Measurements from ENCODE around the gene ADAMTSL2. TPM values are rescaled to one million over a fixed set of nuclear protein-coding genes. Genes with fewer than 3 reads are reported as not detected.

Gene ADAMTSL2
- total RNA-seq: 10 to 100 TPM in 1 of 2 donors, 1 to 10 TPM in 1; 1.8 to 18.2 TPM
- 10 to 100 TPM in 1 of 2 donors, 1 to 10 TPM in 1; 3.8 to 11.6 TPM for polyA plus RNA-seq

DNA sequence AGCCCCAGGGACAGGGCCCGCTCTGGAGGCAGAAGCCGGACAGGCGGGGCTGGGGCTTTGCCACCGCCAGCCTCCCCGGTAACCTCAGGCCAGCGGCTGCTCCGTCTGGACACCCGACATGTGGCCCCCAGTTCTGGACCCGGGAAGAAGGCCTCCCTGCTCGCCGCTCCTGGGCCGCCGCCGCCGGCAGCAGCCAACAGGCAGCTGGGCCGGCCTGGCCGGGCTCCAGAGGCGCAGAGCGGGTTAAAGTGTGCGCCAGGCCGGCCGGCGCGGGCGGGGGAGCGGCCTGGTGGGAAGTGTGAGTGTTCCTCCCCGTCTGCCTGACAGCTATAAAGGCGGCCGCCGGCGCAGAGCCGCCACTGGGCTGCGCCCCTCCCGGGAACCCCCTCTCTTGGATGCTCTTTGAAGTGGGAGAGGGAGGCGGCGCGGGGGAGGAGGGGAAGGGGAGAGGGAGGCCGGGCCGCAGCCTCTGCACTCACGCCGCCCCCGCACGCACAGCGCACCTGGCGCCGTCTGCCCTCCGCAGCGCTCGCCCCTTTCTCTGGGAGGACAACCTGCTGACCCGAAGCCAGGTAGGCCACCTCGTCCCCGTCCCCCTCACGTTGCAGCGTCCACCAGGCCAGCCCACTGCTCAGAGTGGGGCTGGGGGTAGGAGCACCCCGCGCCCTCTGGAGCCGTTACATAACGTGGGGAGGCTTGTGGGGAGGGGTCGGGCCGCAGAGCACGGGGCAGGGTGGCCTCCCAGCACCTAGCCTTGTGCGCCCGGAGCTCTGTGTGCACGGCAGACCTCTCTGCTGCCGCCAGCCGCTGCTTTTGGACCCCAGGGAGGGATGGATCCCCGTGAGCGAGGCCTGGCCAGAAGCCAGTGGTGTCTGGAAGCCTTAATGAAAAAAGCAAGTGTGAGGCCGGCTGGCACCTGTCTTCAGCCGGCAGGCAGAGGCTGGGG lies at the start of gene ADAMTSL2:
Gene ADAMTSL2 (plus strand): TSS at position 359 of the 946 bp plus-strand sequence. CDS start 2,009 bp downstream, outside the sequence.
- no peaks in the 10 kb centered on the region for H3K36me3 ChIP-seq (ENCODE audit: control insufficient read depth in 4 of 4, insufficient read depth in 3 of 4, low read depth in 1 of 4, low read length in 3 of 4)
- TF ChIP-seq RAD21 (IDR thresholded peaks at IDR 0.05) (peak in 1 of 2 donors; percentile 43), EGR1 (IDR thresholded peaks at IDR 0.05; ENCODE audit: low read depth in 2 of 2) (peak; percentile 32 to 33), FOXA2 (IDR thresholded peaks at IDR 0.05) (no peak)
- H3K27ac ChIP-seq (ENCODE audit: low read depth in 1 of 2, low read length in 2 of 2): peak within 1 kb of the TSS; percentile 20 to 69
- DNase-seq (ENCODE audit: low spot score): peak; percentile 50
- WGBS: 4% methylated on average over 70 of the region's 70 CpGs
- peaks cover 7 to 47% (median 20%) of the 10 kb centered on the region in 4 donors for H3K4me1 ChIP-seq (ENCODE audit: control insufficient read depth in 4 of 4, insufficient read depth in 4 of 4, low read length in 3 of 4)
- no peaks in the 10 kb centered on the region for H3K9me3 ChIP-seq (ENCODE audit: control insufficient read depth in 4 of 4, low read length in 3 of 4)
- no peaks in the 10 kb centered on the region for H3K27me3 ChIP-seq (ENCODE audit: control insufficient read depth in 4 of 4, insufficient read depth in 4 of 4, low read length in 3 of 4)
- peak within 1 kb of the TSS; percentile 50 to 62 (median 53) for H3K4me3 ChIP-seq (ENCODE audit: low read depth in 1 of 3, low read length in 3 of 3)
- H3K9ac ChIP-seq (ENCODE audit: low read depth in 1 of 2, low read length in 2 of 2): peak within 1 kb of the TSS; percentile 46 to 49

GRCh38 chr9:133485531-133486260 lies 48.8 kb upstream of the ADAMTSL2 start:
- no peak overlapping the region for H3K27ac ChIP-seq (ENCODE audit: low read depth in 1 of 2, low read length in 2 of 2)
- DNase-seq (ENCODE audit: low spot score): no peak
- no peak for TF ChIP-seq HNF4A (conservative IDR thresholded peaks at IDR 0.05)
- no peak for TF ChIP-seq YY1 (IDR thresholded peaks at IDR 0.05)
- no peak for TF ChIP-seq REST (IDR thresholded peaks at IDR 0.05)
- no peaks in the 10 kb centered on the region for H3K9me3 ChIP-seq (ENCODE audit: control insufficient read depth in 4 of 4, low read length in 3 of 4)
- no peaks in the 10 kb centered on the region for H3K36me3 ChIP-seq (ENCODE audit: control insufficient read depth in 4 of 4, insufficient read depth in 3 of 4, low read depth in 1 of 4, low read length in 3 of 4)
- WGBS: 60% methylated on average over 25 of the region's 25 CpGs
- H3K4me1 ChIP-seq (ENCODE audit: control insufficient read depth in 4 of 4, insufficient read depth in 4 of 4, low read length in 3 of 4): peaks cover 0 to 6% (median 1%) of the 10 kb centered on the region in 4 donors
- no peak overlapping the region for H3K4me3 ChIP-seq (ENCODE audit: low read depth in 1 of 3, low read length in 3 of 3)
- no peak overlapping the region for H3K9ac ChIP-seq (ENCODE audit: low read depth in 1 of 2, low read length in 2 of 2)
- no peaks in the 10 kb centered on the region for H3K27me3 ChIP-seq (ENCODE audit: control insufficient read depth in 4 of 4, insufficient read depth in 4 of 4, low read length in 3 of 4)

DNA sequence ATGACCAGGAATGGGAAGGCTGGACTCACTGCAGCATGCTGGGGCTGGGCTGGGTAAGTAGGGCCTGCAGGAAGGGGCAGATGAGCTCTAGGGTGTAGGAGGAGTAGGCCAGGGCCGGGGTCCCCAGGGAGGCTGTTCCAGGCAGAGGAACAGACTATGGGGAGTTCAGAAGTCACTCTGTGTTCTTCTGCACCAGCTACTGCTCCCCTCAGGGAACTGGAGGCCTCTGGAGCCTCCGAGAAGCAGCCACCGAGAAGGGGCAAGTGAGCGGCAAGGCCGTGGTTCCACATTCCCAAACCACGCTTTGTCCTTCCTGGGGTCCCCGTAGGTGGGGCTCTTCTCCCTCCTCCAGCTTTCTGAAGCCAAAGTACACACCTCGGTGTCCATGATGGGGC lies 47.2 kb upstream of the ADAMTSL2 start:
- H3K9ac ChIP-seq (ENCODE audit: low read depth in 1 of 2, low read length in 2 of 2): no peak overlapping the region
- H3K4me1 ChIP-seq (ENCODE audit: control insufficient read depth in 4 of 4, insufficient read depth in 4 of 4, low read length in 3 of 4): peaks cover 0 to 6% (median 1%) of the 10 kb centered on the region in 4 donors
- WGBS: 91% methylated on average over 8 of the region's 8 CpGs
- H3K27me3 ChIP-seq (ENCODE audit: control insufficient read depth in 4 of 4, insufficient read depth in 4 of 4, low read length in 3 of 4): no peaks in the 10 kb centered on the region
- no peak overlapping the region for H3K27ac ChIP-seq (ENCODE audit: low read depth in 1 of 2, low read length in 2 of 2)
- no peaks in the 10 kb centered on the region for H3K9me3 ChIP-seq (ENCODE audit: control insufficient read depth in 4 of 4, low read length in 3 of 4)
- DNase-seq (ENCODE audit: low spot score): no peak
- no peaks in the 10 kb centered on the region for H3K36me3 ChIP-seq (ENCODE audit: control insufficient read depth in 4 of 4, insufficient read depth in 3 of 4, low read depth in 1 of 4, low read length in 3 of 4)
- H3K4me3 ChIP-seq (ENCODE audit: low read depth in 1 of 3, low read length in 3 of 3): no peak overlapping the region
- TF ChIP-seq ZBTB33 (IDR thresholded peaks at IDR 0.05) (no peak), SP1 (IDR thresholded peaks at IDR 0.05) (no peak), MAX (IDR thresholded peaks at IDR 0.05) (no peak), RXRA (IDR thresholded peaks at IDR 0.05) (no peak), HNF4G (IDR thresholded peaks at IDR 0.05) (no peak), TAF1 (conservative IDR thresholded peaks at IDR 0.05) (no peak), REST (IDR thresholded peaks at IDR 0.05) (no peak), YY1 (IDR thresholded peaks at IDR 0.05) (no peak), CTCF (IDR thresholded peaks at IDR 0.05; ENCODE audit: low read depth, low read length, missing input control) (no peak)
